Measurements from ENCODE around the gene PRPSAP1. TPM values are rescaled to one million over a fixed set of nuclear protein-coding genes. Genes with fewer than 3 reads are reported as not detected.

PRPSAP1 gene
- total RNA-seq, 1 donor from 2014 or later = 30.7 TPM

- no peak for DNase-seq
- Histone ChIP-seq H3K36me3 (peaks cover 74% of the 10 kb centered on the region), H3K9me3 (replicated peaks) (no peaks in the 10 kb centered on the region), H3K4me1 (peaks cover 15% of the 10 kb centered on the region), H3K27ac (replicated peaks) (no peak overlapping the region), H3K27me3 (ENCODE audit: low read depth) (no peaks in the 10 kb centered on the region), H3K4me3 (no peak overlapping the region)
- intact Hi-C loops (cut with micrococcal nuclease) = no loop called here
- TF ChIP-seq, protein P1, sequence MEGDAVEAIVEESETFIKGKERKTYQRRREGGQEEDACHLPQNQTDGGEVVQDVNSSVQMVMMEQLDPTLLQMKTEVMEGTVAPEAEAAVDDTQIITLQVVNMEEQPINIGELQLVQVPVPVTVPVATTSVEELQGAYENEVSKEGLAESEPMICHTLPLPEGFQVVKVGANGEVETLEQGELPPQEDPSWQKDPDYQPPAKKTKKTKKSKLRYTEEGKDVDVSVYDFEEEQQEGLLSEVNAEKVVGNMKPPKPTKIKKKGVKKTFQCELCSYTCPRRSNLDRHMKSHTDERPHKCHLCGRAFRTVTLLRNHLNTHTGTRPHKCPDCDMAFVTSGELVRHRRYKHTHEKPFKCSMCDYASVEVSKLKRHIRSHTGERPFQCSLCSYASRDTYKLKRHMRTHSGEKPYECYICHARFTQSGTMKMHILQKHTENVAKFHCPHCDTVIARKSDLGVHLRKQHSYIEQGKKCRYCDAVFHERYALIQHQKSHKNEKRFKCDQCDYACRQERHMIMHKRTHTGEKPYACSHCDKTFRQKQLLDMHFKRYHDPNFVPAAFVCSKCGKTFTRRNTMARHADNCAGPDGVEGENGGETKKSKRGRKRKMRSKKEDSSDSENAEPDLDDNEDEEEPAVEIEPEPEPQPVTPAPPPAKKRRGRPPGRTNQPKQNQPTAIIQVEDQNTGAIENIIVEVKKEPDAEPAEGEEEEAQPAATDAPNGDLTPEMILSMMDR (IDR thresholded peaks at IDR 0.05; ENCODE audit: borderline replicate concordance) = no peak
Measured at GRCh38 chr17:76327696-76328095, 26.0 kb downstream of the PRPSAP1 start.

DNA sequence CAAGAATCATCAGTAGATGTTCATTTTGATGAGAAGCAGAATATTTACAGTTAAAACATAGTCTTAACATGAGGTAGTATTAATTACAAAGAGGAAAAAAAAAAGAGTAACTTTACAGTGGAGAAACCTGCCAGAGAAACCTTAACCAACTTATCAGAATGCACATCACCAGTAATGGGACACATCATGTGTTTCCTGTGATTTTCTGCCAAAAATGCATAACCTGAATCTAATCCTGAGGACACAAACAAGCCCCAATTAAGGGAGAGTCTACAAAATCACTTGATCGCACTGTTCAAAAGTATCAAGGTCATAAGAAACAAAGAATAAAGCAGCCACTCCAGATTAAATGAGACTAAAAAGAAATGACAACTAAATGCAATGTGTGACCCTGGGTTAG lies 27.4 kb downstream of the PRPSAP1 start:
- H3K27me3 ChIP-seq (ENCODE audit: low read depth) = no peaks in the 10 kb centered on the region
- H3K4me1 ChIP-seq = peaks cover 15% of the 10 kb centered on the region
- no peak overlapping the region for H3K4me3 ChIP-seq
- no peak for DNase-seq
- TF ChIP-seq, protein P1 (IDR thresholded peaks at IDR 0.05; ENCODE audit: borderline replicate concordance) = no peak
- intact Hi-C loops (cut with micrococcal nuclease) = no loop called here
- H3K36me3 ChIP-seq = peaks cover 79% of the 10 kb centered on the region
- no peak overlapping the region for H3K27ac ChIP-seq (replicated peaks)
- H3K9me3 ChIP-seq (replicated peaks) = no peaks in the 10 kb centered on the region

DNA sequence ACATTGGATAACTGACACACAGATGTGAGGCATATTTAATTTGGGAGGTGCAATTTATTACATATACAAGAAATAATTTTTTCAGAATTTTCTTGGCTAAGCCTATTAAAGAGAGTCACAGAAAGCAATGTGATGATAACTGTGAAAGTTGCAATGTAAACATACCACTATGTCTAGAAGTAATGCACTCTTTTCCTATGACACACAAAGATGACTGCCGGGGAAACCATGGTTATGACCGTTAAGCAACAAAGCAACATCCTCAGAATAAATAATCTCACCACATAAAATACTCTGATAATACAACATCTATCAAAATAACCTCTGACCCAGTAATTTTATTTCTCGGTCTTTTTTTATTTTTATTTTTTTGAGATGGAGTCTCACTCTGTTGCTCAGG lies 35.1 kb downstream of the PRPSAP1 start:
- Histone ChIP-seq H3K27ac (replicated peaks) (no peak overlapping the region), H3K4me3 (no peak overlapping the region), H3K4me1 (peaks cover 10% of the 10 kb centered on the region), H3K36me3 (peaks cover 66% of the 10 kb centered on the region), H3K27me3 (ENCODE audit: low read depth) (no peaks in the 10 kb centered on the region), H3K9me3 (replicated peaks) (no peaks in the 10 kb centered on the region)
- intact Hi-C loops (cut with micrococcal nuclease) = no loop called here
- no peak for DNase-seq
- TF ChIP-seq, protein P1 (IDR thresholded peaks at IDR 0.05; ENCODE audit: borderline replicate concordance) = no peak

GRCh38 chr17:76317535-76317934 lies 36.2 kb downstream of the PRPSAP1 start:
- intact Hi-C loops (cut with micrococcal nuclease) = no loop called here
- TF ChIP-seq, protein P1 (IDR thresholded peaks at IDR 0.05; ENCODE audit: borderline replicate concordance) = no peak
- no peak overlapping the region for H3K4me3 ChIP-seq
- H3K36me3 ChIP-seq = peaks cover 66% of the 10 kb centered on the region
- H3K4me1 ChIP-seq = peaks cover 10% of the 10 kb centered on the region
- H3K27ac ChIP-seq (replicated peaks) = no peak overlapping the region
- H3K27me3 ChIP-seq (ENCODE audit: low read depth) = no peaks in the 10 kb centered on the region
- DNase-seq = no peak
- no peaks in the 10 kb centered on the region for H3K9me3 ChIP-seq (replicated peaks)

DNA sequence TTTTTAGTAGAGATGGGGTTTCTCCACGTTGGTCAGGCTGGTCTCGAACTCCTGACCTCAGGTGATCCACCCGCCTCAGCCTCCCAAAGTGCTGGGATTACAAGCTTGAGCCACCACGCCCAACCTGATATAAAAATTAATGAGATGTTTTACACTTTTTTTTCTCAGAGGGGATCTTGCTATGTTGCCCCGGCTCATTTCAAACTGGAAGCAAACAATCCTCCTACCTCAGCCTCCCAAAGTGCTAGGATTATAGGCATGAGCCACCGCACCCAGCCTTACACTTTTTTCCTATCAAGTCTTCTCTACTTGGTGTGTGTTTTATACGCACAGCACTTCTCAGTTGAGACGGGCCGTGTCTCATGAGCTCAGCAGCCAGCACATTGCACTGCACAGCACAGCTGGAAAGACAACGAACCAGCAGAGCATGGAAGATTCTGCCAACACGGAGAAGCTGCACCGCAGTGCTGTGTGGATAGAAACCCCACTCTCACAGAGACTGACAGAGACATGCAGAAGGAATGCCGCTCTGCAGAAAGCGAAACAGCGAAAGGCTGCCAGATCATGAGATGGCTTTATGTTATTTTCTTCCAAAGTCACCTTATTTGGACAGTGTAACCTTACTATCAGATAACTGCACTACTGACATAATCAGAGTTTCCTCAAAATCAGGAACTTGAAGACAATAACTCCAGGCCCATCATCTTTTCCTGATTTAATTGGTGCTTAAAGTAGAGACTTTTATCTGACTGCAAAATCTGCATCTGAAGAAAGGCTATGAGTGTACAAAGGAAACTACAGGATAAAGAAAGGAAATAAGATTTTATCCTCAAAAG lies 39.1 kb downstream of the PRPSAP1 start:
- H3K9me3 ChIP-seq (replicated peaks) = no peaks in the 10 kb centered on the region
- intact Hi-C loops (cut with micrococcal nuclease) = no loop called here
- peak overlapping the region; percentile 30 for H3K4me3 ChIP-seq
- DNase-seq = no peak
- TF ChIP-seq, protein P1 (IDR thresholded peaks at IDR 0.05; ENCODE audit: borderline replicate concordance) = no peak
- H3K27me3 ChIP-seq (ENCODE audit: low read depth) = no peaks in the 10 kb centered on the region
- H3K4me1 ChIP-seq = peaks cover 10% of the 10 kb centered on the region
- H3K36me3 ChIP-seq = peaks cover 73% of the 10 kb centered on the region
- peak overlapping the region; percentile 67 for H3K27ac ChIP-seq (replicated peaks)
